ENCODE results near the gene PHACTR1.

Gene PHACTR1

GRCh38 chr6:13332349-13332706, 615.8 kb downstream of the PHACTR1 start:
- no peak for DNase-seq

DNA sequence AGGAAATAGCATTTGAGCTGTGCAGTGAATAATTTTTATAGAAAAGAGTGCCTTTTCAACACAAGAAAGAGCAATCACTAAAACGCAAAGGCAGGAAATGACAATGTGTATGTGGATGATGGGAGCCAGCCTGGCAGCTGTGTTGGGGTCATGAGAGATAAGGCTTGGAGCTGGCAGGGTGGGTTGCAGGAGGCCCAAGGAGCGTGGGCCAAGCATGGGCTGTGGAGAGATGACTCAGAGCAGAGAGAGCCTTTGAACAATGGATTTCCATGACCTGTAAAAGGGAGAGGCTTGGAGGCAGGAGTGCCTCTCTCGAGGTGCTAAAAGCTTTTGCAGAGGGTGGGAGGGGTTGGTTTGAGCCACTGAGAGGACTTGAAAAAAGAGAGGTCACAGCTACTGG, 618.4 kb downstream of the PHACTR1 start:
- DNase-seq: no peak

DNA sequence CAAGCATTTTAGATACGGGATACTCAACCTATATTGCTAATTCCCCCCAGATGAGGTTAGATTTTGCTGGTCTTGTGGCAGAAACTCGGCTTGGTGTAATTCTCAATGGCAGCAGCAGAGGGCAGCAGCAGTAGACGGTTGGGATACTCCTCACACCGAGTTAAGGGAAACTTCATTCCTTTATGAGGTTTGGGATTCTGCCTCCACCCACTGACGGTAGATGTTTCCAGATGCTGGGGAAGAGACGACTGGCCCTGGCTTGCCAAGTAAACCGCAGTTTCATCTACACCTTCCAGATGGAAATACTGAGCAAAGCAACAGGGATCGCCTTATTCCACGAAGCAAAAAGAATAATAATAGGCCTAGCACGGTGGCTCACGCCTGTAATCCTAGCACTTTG, 620.0 kb downstream of the PHACTR1 start:
- peak; percentile 59 for DNase-seq

- DNase-seq: no peak
Observed at GRCh38 chr6:13338038-13338437, 621.5 kb downstream of the PHACTR1 start.

Data from activated gamma-delta T cell treated with Interleukin-2 at 50 U/mL for 16 hours (primary cell).